Sigmoid colon (tissue), 4 donors: Measurements from ENCODE around the gene MPP1.
A peak's percentile ranks its signal among the peaks of the same experiment; 100 is the strongest.

Source experiments
- CTCF ChIP-seq, 4 experiments: fragments of 450-650 bp in 3 of 4; fragments of 200-600 bp in 1 of 4; IDR thresholded peaks; one replicate each; pipeline ENCODE4 v1.5.1; 2016 to 2019; ENCODE audit warnings: antibody characterized with exemption in 4 of 4, mild to moderate bottlenecking in 3 of 4, moderate library complexity in 2 of 4
- EP300 ChIP-seq, 4 donors: sonication (generic); formaldehyde crosslinking; IDR thresholded peaks; one replicate each; pipeline ENCODE4 v1.6.1; 2017; ENCODE audit warnings: antibody characterized with exemption in 4 of 4
- POLR2A ChIP-seq, 2 donors: fragments of 450-650 bp; IDR thresholded peaks; one replicate each; pipeline ENCODE4 v1.6.1; 2016; ENCODE audit warnings: antibody characterized with exemption in 2 of 2, mild to moderate bottlenecking in 2 of 2, moderate library complexity in 2 of 2

GRCh38 chrX:154748712-154749339 lies 56.5 kb downstream of the MPP1 start:
- peak; percentile 27 to 65 (median 55) for TF ChIP-seq CTCF (IDR thresholded peaks at IDR 0.05)
- TF ChIP-seq POLR2A (IDR thresholded peaks at IDR 0.05): no peak
- no peak for TF ChIP-seq EP300 (IDR thresholded peaks at IDR 0.05)
